H1 (cell line): Measurements from ENCODE around the gene TEX11. TPM values are rescaled to one million over a fixed set of nuclear protein-coding genes. Genes with fewer than 3 reads are reported as not detected.
"Not testable (repeated sequence)": the region's sequence is repeated elsewhere in the genome, so short reads cannot be mapped to it uniquely, and the experiment has no call there.

Experiments
- CTCF ChIA-PET: fragments of 300-600 bp; sonication (Branson Sonifier 250); formaldehyde crosslinking; loops from one replicate; lab custom pipeline; 2021; ENCODE audit not compliant: partially characterized antibody; lab: Charles Lee
- POLR2A ChIA-PET: fragments of 300-600 bp; sonication (Branson Sonifier 250); formaldehyde crosslinking; loops from one replicate; lab custom pipeline; 2021; ENCODE audit warnings: inconsistent platforms; ENCODE audit not compliant: partially characterized antibody; lab: Charles Lee
- DNase-seq, 2 experiments: peaks; one replicate each; pipeline versions ENCODE4 v3.0.0 to v3.0.0-alpha.2; 2010 to 2022; ENCODE audit warnings: low spot score in 2 of 2, low read depth in 1 of 2, mixed read lengths in 1 of 2
- FAIRE-seq: peaks from 2 replicates; lab custom pipeline; 2011; peaks lifted over from hg19 to GRCh38; lab: Jason Lieb, UNC
- H2AFZ ChIP-seq: 2 replicates; pipeline ENCODE4 v1.8.1; 2012; ENCODE audit warnings: low read length, inconsistent platforms
- H2AK5ac ChIP-seq: 2 replicates; pipeline ENCODE4 v1.6.1; 2013; ENCODE audit warnings: low read depth, low read length
- H2BK120ac ChIP-seq: replicated peaks from 2 replicates; pipeline ENCODE3; 2013; ENCODE audit warnings: low read depth, low read length, inconsistent platforms
- H2BK12ac ChIP-seq: 2 replicates; pipeline ENCODE4 v1.6.1; 2013; ENCODE audit warnings: low read depth, low read length
- H2BK15ac ChIP-seq: 2 replicates; pipeline ENCODE4 v1.6.1; 2013; ENCODE audit warnings: low read length
- H2BK20ac ChIP-seq: 2 replicates; pipeline ENCODE4 v1.6.1; 2013; ENCODE audit warnings: low read length
- H2BK5ac ChIP-seq: 2 replicates; pipeline ENCODE4 v1.6.1; 2013; ENCODE audit warnings: low read depth, low read length
- H3K14ac ChIP-seq: 2 replicates; pipeline ENCODE4 v1.6.1; 2013; ENCODE audit warnings: inconsistent platforms; ENCODE audit not compliant: insufficient read length
- H3K18ac ChIP-seq: 2 replicates; pipeline ENCODE4 v1.6.1; 2013; ENCODE audit warnings: low read length; ENCODE audit errors: extremely low read depth
- H3K23ac ChIP-seq: 2 replicates; pipeline ENCODE4 v1.6.1; 2013; ENCODE audit warnings: inconsistent platforms; ENCODE audit not compliant: insufficient read length
- H3K23me2 ChIP-seq: 2 replicates; pipeline ENCODE4 v1.6.1; 2013; ENCODE audit warnings: low read depth, low read length
- H3K27ac ChIP-seq: 2 replicates; pipeline ENCODE4 v1.6.1; 2011; ENCODE audit warnings: low read depth, low read length, inconsistent platforms
- H3K27me3 ChIP-seq, 4 experiments: replicated peaks in 1 of 4; 1 replicate in 1 of 4; 2 replicates in 3 of 4; pipeline versions ENCODE4 v1.6.1 to v1.8.1; 2011 to 2013; ENCODE audit warnings: low read length in 3 of 4, mild to moderate bottlenecking in 3 of 4, inconsistent platforms in 2 of 4, mixed read lengths in 2 of 4, moderate library complexity in 1 of 4; ENCODE audit not compliant: control insufficient read depth in 3 of 4, insufficient read depth in 3 of 4; ENCODE audit errors: extremely low read depth in 1 of 4
- H3K36me3 ChIP-seq, 4 experiments: 2 replicates each; pipeline versions ENCODE4 v1.6.1 to v1.8.1; 2011 to 2013; ENCODE audit warnings: mild to moderate bottlenecking in 4 of 4, low read length in 3 of 4, moderate library complexity in 2 of 4, control low read depth in 1 of 4, inconsistent platforms in 1 of 4; ENCODE audit not compliant: insufficient read depth in 4 of 4, control insufficient read depth in 2 of 4
- H3K4ac ChIP-seq: replicated peaks from 2 replicates; pipeline ENCODE3; 2013; ENCODE audit warnings: low read length, low read depth, mixed read lengths, inconsistent platforms; ENCODE audit not compliant: insufficient read length
- H3K4me1 ChIP-seq, 4 experiments: replicated peaks in 1 of 4; 1 replicate in 1 of 4; 2 replicates in 3 of 4; pipeline versions ENCODE4 v1.6.1 to v1.8.1; 2011 to 2013; ENCODE audit warnings: low read length in 3 of 4, inconsistent platforms in 2 of 4, mixed read lengths in 1 of 4; ENCODE audit not compliant: insufficient read depth in 4 of 4, control insufficient read depth in 3 of 4
- H3K4me2 ChIP-seq, 2 experiments: 2 replicates each; pipeline versions ENCODE4 v1.6.1 to v1.8.1; 2011 to 2013; ENCODE audit warnings: low read depth in 2 of 2, low read length in 2 of 2, control low read depth in 1 of 2, inconsistent platforms in 1 of 2, mild to moderate bottlenecking in 1 of 2; ENCODE audit not compliant: insufficient read depth in 1 of 2
- H3K4me3 ChIP-seq, 4 experiments: fragments of 200-600, 300-600 bp in 1 of 4; sonication (generic), shearing (Covaris generic), sonication (Bioruptor Twin) in 1 of 4; 2 replicates each; pipeline versions ENCODE4 v1.5.1 to v1.8.1; 2011 to 2016; ENCODE audit warnings: low read length in 4 of 4, low read depth in 3 of 4, control low read depth in 2 of 4, inconsistent platforms in 2 of 4, mild to moderate bottlenecking in 2 of 4, mixed read lengths in 1 of 4, moderate library complexity in 1 of 4; ENCODE audit not compliant: insufficient read depth in 2 of 4; ENCODE audit errors: extremely low read depth in 1 of 4
- H3K56ac ChIP-seq: replicated peaks from 2 replicates; pipeline ENCODE3; 2013; ENCODE audit warnings: low read depth, mild to moderate bottlenecking, mixed read lengths, low read length, inconsistent platforms; ENCODE audit not compliant: insufficient read length
- H3K79me1 ChIP-seq: 2 replicates; pipeline ENCODE4 v1.6.1; 2013; ENCODE audit warnings: low read depth, low read length, control low read depth
- H3K79me2 ChIP-seq, 2 experiments: 2 replicates each; pipeline versions ENCODE4 v1.6.1 to v1.8.1; 2012 to 2013; ENCODE audit warnings: low read length in 2 of 2, mild to moderate bottlenecking in 2 of 2, inconsistent platforms in 1 of 2; ENCODE audit not compliant: insufficient read depth in 2 of 2, control insufficient read depth in 1 of 2
- H3K9ac ChIP-seq, 4 experiments: replicated peaks in 1 of 4; 1 replicate in 1 of 4; 2 replicates in 3 of 4; pipeline versions ENCODE4 v1.6.1 to v1.8.1; 2011 to 2013; ENCODE audit warnings: low read depth in 3 of 4, low read length in 3 of 4, control low read depth in 2 of 4, mild to moderate bottlenecking in 2 of 4, moderate library complexity in 2 of 4, inconsistent platforms in 1 of 4; ENCODE audit errors: extremely low read depth in 1 of 4
- H3K9me3 ChIP-seq, 2 experiments: 2 replicates each; pipeline versions ENCODE4 v1.6.1 to v1.8.1; 2012 to 2013; ENCODE audit warnings: mild to moderate bottlenecking in 2 of 2, moderate library complexity in 2 of 2, control low read depth in 1 of 2, inconsistent platforms in 1 of 2, low read depth in 1 of 2, low read length in 1 of 2, mixed read lengths in 1 of 2; ENCODE audit not compliant: insufficient read depth in 2 of 2
- H4K20me1 ChIP-seq, 2 experiments: replicated peaks in 1 of 2; 2 replicates each; pipeline versions ENCODE3 to v1.8.1; 2011 to 2013; ENCODE audit warnings: inconsistent platforms in 2 of 2, low read length in 2 of 2, mild to moderate bottlenecking in 1 of 2; ENCODE audit not compliant: insufficient read depth in 2 of 2, control insufficient read depth in 1 of 2
- H4K5ac ChIP-seq: 2 replicates; pipeline ENCODE4 v1.6.1; 2013; ENCODE audit warnings: low read length, low read depth, mixed read lengths, inconsistent platforms; ENCODE audit not compliant: insufficient read length
- H4K8ac ChIP-seq: 2 replicates; pipeline ENCODE4 v1.8.0; 2013; ENCODE audit warnings: mild to moderate bottlenecking, moderate library complexity, low read length, inconsistent platforms; ENCODE audit not compliant: insufficient read depth; ENCODE audit errors: extremely low read depth
- H4K91ac ChIP-seq: replicated peaks from 2 replicates; pipeline ENCODE3; 2013; ENCODE audit warnings: low read length, mixed read lengths, inconsistent platforms; ENCODE audit not compliant: insufficient read length
- WGBS, 2 experiments: shearing (Covaris generic) in 1 of 2; methylation state at CpG; one replicate each; pipeline versions ENCODE4 v1.1.6 to v1.1.7; 2013 to 2015; ENCODE audit warnings: low lambda C conversion rate in 2 of 2, mixed read lengths in 2 of 2, inconsistent platforms in 1 of 2, low coverage in 1 of 2, missing lambda C conversion rate in 1 of 2; ENCODE audit not compliant: insufficient replicate concordance in 2 of 2, insufficient coverage in 1 of 2, insufficient read length in 1 of 2; ENCODE audit errors: extremely low coverage in 1 of 2, missing lambda C conversion rate in 1 of 2; 5-methylcytosine and 5-hydroxymethylcytosine counted together
- polyA plus RNA-seq, 7 experiments: library from polyadenylated mRNA; depleted of rRNA in 3 of 7; stranded (reverse) in 5 of 7; unstranded in 2 of 7; fragments of >200 nt in 5 of 7; fragments of 200-250 nt in 2 of 7; gene quantifications; 1 replicate in 5 of 7; 2 replicates in 1 of 7; 4 replicates in 1 of 7; pipeline versions ENCODE4 v1.2.1 to v1.2.3, GENCODE V29; 2011 to 2013; ENCODE audit warnings: missing spikeins in 2 of 7, mixed read lengths in 2 of 7
- total RNA-seq: library from RNA; stranded (reverse); fragmentation: NEBNext Ultra II Directional; extraction: Animal tissue kit (Norgen Biotek cat#: 25700); gene quantifications from 2 replicates; pipeline ENCODE4 v1.2.1, GENCODE V29; 2021

Gene TEX11
- total and polyA plus RNA-seq, 2 of the 8 experiments (the other 6 are each of a cell fraction or from before 2014, with no cell fraction given): 0.11 to 0.74 TPM

DNA sequence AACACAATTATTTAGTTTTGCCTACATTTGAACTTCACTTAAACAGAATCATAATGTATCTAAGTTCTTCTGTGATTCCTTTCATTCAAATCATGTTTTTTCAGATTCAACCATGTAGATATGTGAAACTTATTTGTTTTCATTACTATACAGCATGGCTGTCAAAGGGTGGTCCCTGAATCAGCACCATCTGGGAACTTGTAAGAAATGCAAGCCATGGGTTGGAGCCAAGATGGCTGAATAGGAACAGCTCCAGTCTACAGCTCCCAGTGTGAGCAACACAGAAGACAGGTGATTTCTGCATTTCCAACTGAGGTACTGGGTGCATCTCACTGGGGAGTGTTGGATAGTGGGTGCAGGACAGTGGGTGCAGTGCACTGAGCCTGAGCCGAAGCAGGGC lies 180.6 kb downstream of the TEX11 start:
- H3K9ac ChIP-seq, H3K4ac ChIP-seq, H3K4me2 ChIP-seq, H2BK5ac ChIP-seq, CTCF ChIA-PET, H2BK20ac ChIP-seq, H3K27ac ChIP-seq, H2AFZ ChIP-seq, H3K36me3 ChIP-seq, H3K4me1 ChIP-seq, DNase-seq, H2BK120ac ChIP-seq, H4K91ac ChIP-seq, H2BK12ac ChIP-seq, H3K27me3 ChIP-seq, H4K8ac ChIP-seq, H2AK5ac ChIP-seq, H3K4me3 ChIP-seq, H3K23ac ChIP-seq, H3K18ac ChIP-seq, H4K5ac ChIP-seq, H3K23me2 ChIP-seq, H2BK15ac ChIP-seq, POLR2A ChIA-PET, H3K79me2 ChIP-seq, H3K9me3 ChIP-seq, H4K20me1 ChIP-seq, FAIRE-seq, H3K14ac ChIP-seq, H3K56ac ChIP-seq, H3K79me1 ChIP-seq: not testable (repeated sequence)
- 90% methylated on average over 1 of the region's 1 CpG; no CpG with 5 or more reads in 1 of the 2 experiments for WGBS, 2 experiments
